Measurements from ENCODE around the gene IL18BP. TPM values are rescaled to one million over a fixed set of nuclear protein-coding genes. Genes with fewer than 3 reads are reported as not detected.

IL18BP gene
- total and polyA plus RNA-seq, 2 of the 13 experiments (the other 11 are each of a cell fraction or from before 2014, with no cell fraction given) = 4.1 to 12.8 TPM

DNA sequence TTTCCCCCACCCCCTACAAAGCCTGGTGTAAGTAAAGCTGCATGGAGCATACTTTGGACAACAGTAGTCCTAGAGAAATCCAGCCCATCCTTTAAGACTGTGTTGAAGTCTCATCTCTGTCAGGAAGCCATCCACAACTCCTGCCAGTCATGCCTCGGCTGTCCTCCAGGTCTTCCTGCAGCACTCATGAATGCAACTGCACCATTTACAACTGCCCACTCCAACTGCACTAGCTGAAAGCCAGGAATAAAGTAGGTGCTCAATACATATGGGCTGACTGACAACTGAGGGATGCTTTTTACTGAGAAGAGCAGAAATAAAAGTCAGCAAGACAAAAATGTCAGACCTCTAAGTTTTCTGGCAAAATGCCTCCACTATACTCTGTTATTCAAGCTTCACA, 27.4 kb downstream of the IL18BP start (continued):
- TF ChIP-seq SALL2 (CRISPR knock-in tag; IDR thresholded peaks at IDR 0.05) = no peak
- TF ChIP-seq NR2F6 (IDR thresholded peaks at IDR 0.05) = no peak
- no peak for TF ChIP-seq NR2F6 (CRISPR knock-in tag; IDR thresholded peaks at IDR 0.05)
- no peak for TF ChIP-seq CCDC6 (CRISPR knock-in tag; IDR thresholded peaks at IDR 0.05)
- no peak for TF ChIP-seq REL (CRISPR knock-in tag; conservative IDR thresholded peaks at IDR 0.05)

DNA sequence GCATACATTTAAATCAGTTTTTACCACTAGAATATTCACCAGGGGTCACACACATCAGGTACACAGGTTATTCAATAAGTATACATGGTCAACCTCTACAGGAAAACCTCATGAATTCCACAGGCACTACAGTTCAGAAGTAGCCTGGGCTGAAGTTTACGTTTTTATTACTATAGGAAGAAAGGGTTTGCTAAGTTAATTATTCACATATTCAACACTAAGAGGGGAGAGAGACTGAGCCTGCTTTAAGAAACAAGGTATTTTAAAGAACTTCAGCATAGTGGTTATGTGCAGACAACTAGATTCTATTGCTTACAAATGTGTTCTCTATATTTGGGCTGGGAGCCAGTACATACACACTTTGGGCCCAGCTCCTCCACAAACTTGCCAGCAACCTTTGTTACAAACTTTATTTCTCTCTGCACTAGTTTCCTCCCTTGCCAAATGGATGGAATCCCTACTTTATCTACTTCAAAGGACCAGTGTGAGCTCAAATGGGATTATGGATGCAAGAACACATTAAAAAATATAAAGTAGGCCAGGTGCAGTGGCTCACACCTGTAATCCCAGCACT, 31.9 kb downstream of the IL18BP start:
- no peak overlapping the region for H3K4me2 ChIP-seq (ENCODE audit: low read depth, low read length)
- no peaks in the 10 kb centered on the region for H3K4me1 ChIP-seq (ENCODE audit: insufficient read depth, low read length)
- H3K36me3 ChIP-seq (replicated peaks in 1 of 2; ENCODE audit: control insufficient read depth in 1 of 2, insufficient read depth in 2 of 2, low read length in 2 of 2) = peaks cover 30 to 65% of the 10 kb centered on the region in 2 experiments
- ChIA-PET CTCF (ENCODE audit: low intra/inter-chr PET ratio, low total read pairs) (no interaction called here), POLR2A (interaction anchor here (1.7 kb wide), 1 partner anchor 10 kb away, joined by 7 read pairs; no protein-coding TSS in a partner anchor)
- H3K27ac ChIP-seq (ENCODE audit: extremely low read length, insufficient read depth, low read length) = no peak overlapping the region
- in situ Hi-C loops (cut with HindIII; ENCODE audit: extremely low pct_ligation_motif_present, low pct_unique_long_range_greater_than_20kb) (no loop called here), intact Hi-C loops (cut with micrococcal nuclease; ENCODE audit: unreplicated experiment) (no loop called here)
- WGBS (ENCODE audit: low lambda C conversion rate) = 83% methylated on average over 1 of the region's 1 CpG
- peaks cover 3% of the 10 kb centered on the region for H3K79me2 ChIP-seq (ENCODE audit: insufficient read depth, low read length)
- ATAC-seq (no peak), FAIRE-seq (no peak), DNase-seq (ENCODE audit: low spot score) (no peak)
- no peaks in the 10 kb centered on the region for H4K20me1 ChIP-seq (ENCODE audit: insufficient read depth, low read length)
- H3K9ac ChIP-seq (ENCODE audit: insufficient read depth, low read depth, low read length) = no peak overlapping the region
- BruUV-seq (replicated peaks) = no TSS peak
- no peak overlapping the region for H3K4me3 ChIP-seq (replicated peaks in 1 of 3; ENCODE audit: insufficient read depth in 1 of 3, low read depth in 2 of 3, low read length in 3 of 3)
- no peaks in the 10 kb centered on the region for H3K27me3 ChIP-seq (ENCODE audit: control insufficient read depth in 1 of 2, insufficient read depth in 2 of 2, low read length in 2 of 2)
- H2AFZ ChIP-seq (ENCODE audit: low read length) = no peak overlapping the region
- no peaks in the 10 kb centered on the region for H3K9me3 ChIP-seq (ENCODE audit: low read length)
- TF ChIP-seq KAT2B (IDR thresholded peaks at IDR 0.05; ENCODE audit: borderline replicate concordance, low read depth, low read length) = no peak
- TF ChIP-seq, protein P1, sequence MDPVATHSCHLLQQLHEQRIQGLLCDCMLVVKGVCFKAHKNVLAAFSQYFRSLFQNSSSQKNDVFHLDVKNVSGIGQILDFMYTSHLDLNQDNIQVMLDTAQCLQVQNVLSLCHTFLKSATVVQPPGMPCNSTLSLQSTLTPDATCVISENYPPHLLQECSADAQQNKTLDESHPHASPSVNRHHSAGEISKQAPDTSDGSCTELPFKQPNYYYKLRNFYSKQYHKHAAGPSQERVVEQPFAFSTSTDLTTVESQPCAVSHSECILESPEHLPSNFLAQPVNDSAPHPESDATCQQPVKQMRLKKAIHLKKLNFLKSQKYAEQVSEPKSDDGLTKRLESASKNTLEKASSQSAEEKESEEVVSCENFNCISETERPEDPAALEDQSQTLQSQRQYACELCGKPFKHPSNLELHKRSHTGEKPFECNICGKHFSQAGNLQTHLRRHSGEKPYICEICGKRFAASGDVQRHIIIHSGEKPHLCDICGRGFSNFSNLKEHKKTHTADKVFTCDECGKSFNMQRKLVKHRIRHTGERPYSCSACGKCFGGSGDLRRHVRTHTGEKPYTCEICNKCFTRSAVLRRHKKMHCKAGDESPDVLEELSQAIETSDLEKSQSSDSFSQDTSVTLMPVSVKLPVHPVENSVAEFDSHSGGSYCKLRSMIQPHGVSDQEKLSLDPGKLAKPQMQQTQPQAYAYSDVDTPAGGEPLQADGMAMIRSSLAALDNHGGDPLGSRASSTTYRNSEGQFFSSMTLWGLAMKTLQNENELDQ (CRISPR knock-in tag; IDR thresholded peaks at IDR 0.05; ENCODE audit: borderline replicate concordance) = no peak
- no peak for TF ChIP-seq ZNF224 (CRISPR knock-in tag; IDR thresholded peaks at IDR 0.05)
- TF ChIP-seq TP53 (CRISPR knock-in tag; conservative IDR thresholded peaks at IDR 0.05) = no peak
- no peak for TF ChIP-seq KMT2A (CRISPR knock-in tag; IDR thresholded peaks at IDR 0.05)
- no peak for TF ChIP-seq MED13 (CRISPR knock-in tag; IDR thresholded peaks at IDR 0.05)
- TF ChIP-seq ZSCAN30 (CRISPR knock-in tag; IDR thresholded peaks at IDR 0.05) = no peak
- TF ChIP-seq ZNF10 (CRISPR knock-in tag; IDR thresholded peaks at IDR 0.05; ENCODE audit: borderline replicate concordance, low read depth) = no peak
- TF ChIP-seq SIX4 (CRISPR knock-in tag; IDR thresholded peaks at IDR 0.05) = no peak
- no peak for TF ChIP-seq MIER3 (CRISPR knock-in tag; IDR thresholded peaks at IDR 0.05; ENCODE audit: borderline replicate concordance)
- no peak for TF ChIP-seq ZFP90 (CRISPR knock-in tag; IDR thresholded peaks at IDR 0.05; ENCODE audit: borderline replicate concordance)
- TF ChIP-seq ATAD3A (CRISPR knock-in tag; IDR thresholded peaks at IDR 0.05) = no peak
- TF ChIP-seq HIVEP1 (CRISPR knock-in tag; IDR thresholded peaks at IDR 0.05) = no peak
- no peak for TF ChIP-seq SETDB1 (CRISPR knock-in tag; IDR thresholded peaks at IDR 0.05; ENCODE audit: borderline replicate concordance)
- no peak for TF ChIP-seq ZNF432 (CRISPR knock-in tag; IDR thresholded peaks at IDR 0.05; ENCODE audit: borderline replicate concordance)
- no peak for TF ChIP-seq ZNF550 (CRISPR knock-in tag; IDR thresholded peaks at IDR 0.05; ENCODE audit: borderline replicate concordance)
- TF ChIP-seq ZNF430 (CRISPR knock-in tag; IDR thresholded peaks at IDR 0.05) = no peak
- no peak for TF ChIP-seq TARDBP (CRISPR knock-in tag; IDR thresholded peaks at IDR 0.05)
